Measurements from ENCODE around the gene DIDO1. TPM values are rescaled to one million over a fixed set of nuclear protein-coding genes. Genes with fewer than 3 reads are reported as not detected.

DIDO1 gene
- total RNA-seq, 2 experiments from 2014 or later = 65.1 to 70.6 TPM

GRCh38 chr20:62972845-62973745 lies 46.8 kb upstream of the DIDO1 start:
- no peak for DNase-seq (ENCODE audit: low spot score)
- CTCF ChIA-PET (ENCODE audit: unreplicated experiment) = no interaction called here
- no peaks in the 10 kb centered on the region for H3K9me3 ChIP-seq (ENCODE audit: low read length)
- no peaks in the 10 kb centered on the region for H3K36me3 ChIP-seq (ENCODE audit: insufficient read depth, low read length)
- H3K9me2 ChIP-seq (ENCODE audit: insufficient read depth, low read length) = no peaks in the 10 kb centered on the region
- no peak overlapping the region for H2AFZ ChIP-seq (ENCODE audit: low read length)
- no TSS peak for BruUV-seq (replicated peaks)
- H3K27ac ChIP-seq (ENCODE audit: low read depth, low read length, poor library complexity, severe bottlenecking) = no peak overlapping the region
- H3K4me1 ChIP-seq (ENCODE audit: insufficient read depth, low read length, poor library complexity, severe bottlenecking) = peaks cover 10% of the 10 kb centered on the region
- no peak overlapping the region for H3K4me3 ChIP-seq (ENCODE audit: low read depth, low read length, poor library complexity, severe bottlenecking)
- H3K79me2 ChIP-seq (ENCODE audit: insufficient read depth, low read depth, low read length) = no peaks in the 10 kb centered on the region
- POLR2A ChIA-PET = no interaction called here
- peak overlapping the region; percentile 60 for H3K4me2 ChIP-seq (ENCODE audit: low read length)
- H4K20me1 ChIP-seq (ENCODE audit: insufficient read depth, low read length) = no peaks in the 10 kb centered on the region
- TF ChIP-seq EZH2phosphoT487 (IDR thresholded peaks at IDR 0.05; ENCODE audit: borderline replicate concordance, low read depth, low read length) = no peak
- TF ChIP-seq, protein P1, sequence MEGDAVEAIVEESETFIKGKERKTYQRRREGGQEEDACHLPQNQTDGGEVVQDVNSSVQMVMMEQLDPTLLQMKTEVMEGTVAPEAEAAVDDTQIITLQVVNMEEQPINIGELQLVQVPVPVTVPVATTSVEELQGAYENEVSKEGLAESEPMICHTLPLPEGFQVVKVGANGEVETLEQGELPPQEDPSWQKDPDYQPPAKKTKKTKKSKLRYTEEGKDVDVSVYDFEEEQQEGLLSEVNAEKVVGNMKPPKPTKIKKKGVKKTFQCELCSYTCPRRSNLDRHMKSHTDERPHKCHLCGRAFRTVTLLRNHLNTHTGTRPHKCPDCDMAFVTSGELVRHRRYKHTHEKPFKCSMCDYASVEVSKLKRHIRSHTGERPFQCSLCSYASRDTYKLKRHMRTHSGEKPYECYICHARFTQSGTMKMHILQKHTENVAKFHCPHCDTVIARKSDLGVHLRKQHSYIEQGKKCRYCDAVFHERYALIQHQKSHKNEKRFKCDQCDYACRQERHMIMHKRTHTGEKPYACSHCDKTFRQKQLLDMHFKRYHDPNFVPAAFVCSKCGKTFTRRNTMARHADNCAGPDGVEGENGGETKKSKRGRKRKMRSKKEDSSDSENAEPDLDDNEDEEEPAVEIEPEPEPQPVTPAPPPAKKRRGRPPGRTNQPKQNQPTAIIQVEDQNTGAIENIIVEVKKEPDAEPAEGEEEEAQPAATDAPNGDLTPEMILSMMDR (conservative IDR thresholded peaks at IDR 0.05; ENCODE audit: low read length) = no peak
- intact Hi-C loops (cut with micrococcal nuclease; ENCODE audit: unreplicated experiment) = loop anchor here (1.0 kb wide), 2 partner anchors 36 to 73 kb away; no protein-coding TSS in a partner anchor

DNA sequence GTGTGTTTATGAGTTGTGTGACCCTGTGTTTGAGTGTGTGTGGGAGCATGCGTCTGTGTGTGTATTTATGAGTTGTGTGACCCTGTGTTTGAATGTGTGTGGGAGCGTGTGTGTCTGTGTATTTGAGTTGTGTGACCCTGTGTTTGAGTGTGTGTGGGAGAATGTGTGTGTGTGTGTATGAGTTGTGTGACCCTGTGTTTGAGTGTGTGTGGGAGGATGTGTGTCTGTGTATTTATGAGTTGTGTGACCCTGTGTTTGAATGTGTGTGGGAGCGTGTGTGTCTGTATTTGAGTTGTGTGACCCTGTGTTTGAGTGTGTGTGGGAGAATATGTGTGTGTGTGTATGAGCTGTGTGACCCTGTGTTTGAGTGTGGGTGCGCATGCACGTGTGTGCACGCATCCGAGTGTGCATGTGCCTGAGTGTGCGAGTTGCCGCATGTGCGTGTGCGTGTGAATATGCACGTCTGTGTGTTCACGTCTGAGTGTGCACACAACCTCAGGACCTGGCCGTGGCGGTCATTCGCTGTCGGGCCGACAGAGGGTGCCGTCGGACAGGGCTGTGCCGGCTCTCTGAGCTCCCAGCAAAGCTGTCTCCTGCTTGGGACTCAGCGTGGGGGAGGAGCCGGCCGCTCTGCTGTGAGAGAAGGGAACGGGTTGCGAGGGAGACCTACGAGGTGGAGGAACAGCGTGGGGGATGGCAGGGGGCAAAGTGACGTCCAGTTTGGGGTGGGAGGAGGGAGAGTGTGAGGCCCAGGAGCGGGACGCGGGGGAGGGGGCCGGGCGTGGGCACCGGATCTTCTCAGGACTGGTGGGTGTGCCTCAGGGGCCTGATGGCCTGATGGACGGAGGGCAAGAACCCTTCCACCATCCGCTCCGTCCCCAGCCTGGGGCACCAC lies 45.9 kb upstream of the DIDO1 start:
- Histone ChIP-seq H3K27ac (ENCODE audit: low read depth, low read length, poor library complexity, severe bottlenecking) (no peak overlapping the region), H3K9me2 (ENCODE audit: insufficient read depth, low read length) (no peaks in the 10 kb centered on the region), H2AFZ (ENCODE audit: low read length) (no peak overlapping the region), H3K4me1 (ENCODE audit: insufficient read depth, low read length, poor library complexity, severe bottlenecking) (peaks cover 1% of the 10 kb centered on the region), H3K79me2 (ENCODE audit: insufficient read depth, low read depth, low read length) (no peaks in the 10 kb centered on the region), H3K9me3 (ENCODE audit: low read length) (no peaks in the 10 kb centered on the region), H3K4me2 (ENCODE audit: low read length) (peak overlapping the region; percentile 60), H3K36me3 (ENCODE audit: insufficient read depth, low read length) (no peaks in the 10 kb centered on the region), H4K20me1 (ENCODE audit: insufficient read depth, low read length) (no peaks in the 10 kb centered on the region), H3K4me3 (ENCODE audit: low read depth, low read length, poor library complexity, severe bottlenecking) (no peak overlapping the region)
- intact Hi-C loops (cut with micrococcal nuclease; ENCODE audit: unreplicated experiment) = loop anchor here (1.0 kb wide), 2 partner anchors 37 to 72 kb away; no protein-coding TSS in a partner anchor
- ChIA-PET POLR2A (no interaction called here), CTCF (ENCODE audit: unreplicated experiment) (interaction anchor here (0.7 kb wide), 1 partner anchor 762 kb away, joined by 3 read pairs; no protein-coding TSS in a partner anchor)
- no peak for TF ChIP-seq EZH2phosphoT487 (IDR thresholded peaks at IDR 0.05; ENCODE audit: borderline replicate concordance, low read depth, low read length)
- TF ChIP-seq, protein P1 (conservative IDR thresholded peaks at IDR 0.05; ENCODE audit: low read length) = peak; percentile 84
- DNase-seq (ENCODE audit: low spot score) = peak; percentile 82
- BruUV-seq (replicated peaks) = no TSS peak
